ENCODE results near the gene RNF220. TPM values are rescaled to one million over a fixed set of nuclear protein-coding genes. Genes with fewer than 3 reads are reported as not detected.

Gene RNF220
- total and polyA plus RNA-seq, 2 of the 13 experiments (the other 11 are each of a cell fraction or from before 2014, with no cell fraction given): 48.2 to 72.1 TPM

DNA sequence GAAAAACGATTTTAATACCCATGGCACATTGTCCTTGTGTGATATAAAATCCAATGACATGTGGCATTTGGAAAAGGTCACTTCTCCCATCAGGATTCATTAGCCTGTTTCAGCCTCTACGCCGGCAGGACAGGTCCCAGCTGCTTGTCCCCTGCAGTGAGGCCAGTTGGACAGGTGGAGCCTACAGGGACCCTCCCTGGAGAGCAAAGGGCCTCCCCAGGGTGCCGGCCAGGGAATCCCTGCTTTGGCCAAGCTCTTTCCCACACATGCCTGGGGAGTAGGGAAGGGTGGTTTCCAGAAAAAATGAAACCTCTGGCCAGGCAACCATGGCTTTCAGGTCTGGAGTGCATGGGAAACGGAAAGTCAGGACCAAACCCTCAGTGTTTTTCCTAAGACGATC, 176.2 kb downstream of the RNF220 start (continued):
- TF ChIP-seq, protein P1, sequence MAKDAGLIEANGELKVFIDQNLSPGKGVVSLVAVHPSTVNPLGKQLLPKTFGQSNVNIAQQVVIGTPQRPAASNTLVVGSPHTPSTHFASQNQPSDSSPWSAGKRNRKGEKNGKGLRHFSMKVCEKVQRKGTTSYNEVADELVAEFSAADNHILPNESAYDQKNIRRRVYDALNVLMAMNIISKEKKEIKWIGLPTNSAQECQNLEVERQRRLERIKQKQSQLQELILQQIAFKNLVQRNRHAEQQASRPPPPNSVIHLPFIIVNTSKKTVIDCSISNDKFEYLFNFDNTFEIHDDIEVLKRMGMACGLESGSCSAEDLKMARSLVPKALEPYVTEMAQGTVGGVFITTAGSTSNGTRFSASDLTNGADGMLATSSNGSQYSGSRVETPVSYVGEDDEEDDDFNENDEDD (CRISPR knock-in tag; IDR thresholded peaks at IDR 0.05; ENCODE audit: borderline replicate concordance): no peak
- TF ChIP-seq MIER2 (CRISPR knock-in tag; IDR thresholded peaks at IDR 0.05): no peak

DNA sequence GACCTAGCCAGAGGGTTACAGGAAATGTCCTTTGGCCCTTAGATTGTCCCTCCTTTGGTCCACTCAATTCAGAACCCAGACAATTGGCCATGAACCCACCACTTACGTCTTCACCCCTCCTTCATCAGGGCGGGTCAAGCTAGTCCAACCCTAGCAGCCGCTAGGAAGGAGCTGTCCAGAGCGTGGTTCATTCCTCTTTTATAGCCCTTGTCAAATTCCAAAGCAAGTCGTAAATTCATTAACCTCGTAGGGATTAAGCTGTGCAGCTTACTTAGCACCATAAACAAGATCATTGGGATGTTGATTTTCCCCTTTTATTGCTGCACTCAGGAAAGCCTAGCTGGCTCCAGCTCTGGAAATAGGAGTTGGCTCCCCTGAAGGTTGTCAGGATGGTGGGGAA, 179.1 kb downstream of the RNF220 start:
- intact Hi-C loops (cut with micrococcal nuclease; ENCODE audit: unreplicated experiment) (no loop called here), in situ Hi-C loops (cut with HindIII; ENCODE audit: extremely low pct_ligation_motif_present, low pct_unique_long_range_greater_than_20kb) (loop anchor here (25.0 kb wide), 1 partner anchor 372 kb away; the partner anchor contains the start of gene DMAP1)
- Histone ChIP-seq H3K4me1 (ENCODE audit: insufficient read depth, low read length) (peaks cover 17% of the 10 kb centered on the region), H3K27ac (ENCODE audit: extremely low read length, insufficient read depth, low read length) (no peak overlapping the region), H3K79me2 (ENCODE audit: insufficient read depth, low read length) (no peaks in the 10 kb centered on the region), H3K27me3 (ENCODE audit: control insufficient read depth in 1 of 2, insufficient read depth in 2 of 2, low read length in 2 of 2) (peaks cover 0 to 9% of the 10 kb centered on the region in 2 experiments; a peak in 2 of 5 replicates), H3K9ac (ENCODE audit: insufficient read depth, low read depth, low read length) (no peak overlapping the region), H3K4me3 (replicated peaks in 1 of 3; ENCODE audit: insufficient read depth in 1 of 3, low read depth in 2 of 3, low read length in 3 of 3) (no peak overlapping the region), H3K4me2 (ENCODE audit: low read depth, low read length) (no peak overlapping the region), H4K20me1 (ENCODE audit: insufficient read depth, low read length) (peaks cover 3% of the 10 kb centered on the region; the same call in 1 of the 2 replicates), H3K9me3 (ENCODE audit: low read length) (no peaks in the 10 kb centered on the region), H3K36me3 (replicated peaks in 1 of 2; ENCODE audit: control insufficient read depth in 1 of 2, insufficient read depth in 2 of 2, low read length in 2 of 2) (no peaks in the 10 kb centered on the region), H2AFZ (ENCODE audit: low read length) (no peak overlapping the region)
- CTCF ChIA-PET (ENCODE audit: low intra/inter-chr PET ratio, low total read pairs): no interaction called here
- POLR2A ChIA-PET: no interaction called here
- ATAC-seq: no peak
- no TSS peak for BruUV-seq (replicated peaks)
- no peak for FAIRE-seq
- WGBS (ENCODE audit: low lambda C conversion rate): 78% methylated on average over 6 of the region's 6 CpGs
- no peak for DNase-seq (ENCODE audit: low spot score)
- TF ChIP-seq ATF1 (CRISPR knock-in tag; IDR thresholded peaks at IDR 0.05) (no peak), ONECUT2 (CRISPR knock-in tag; IDR thresholded peaks at IDR 0.05) (no peak), MLLT10 (CRISPR knock-in tag; IDR thresholded peaks at IDR 0.05) (no peak), RBM22 (optimal IDR thresholded peaks at IDR 0.05; ENCODE audit: low read length) (no peak), AGO1 (IDR thresholded peaks at IDR 0.05; ENCODE audit: low read depth, low read length, poor library complexity, severe bottlenecking) (no peak), ZZZ3 (CRISPR knock-in tag; IDR thresholded peaks at IDR 0.05; ENCODE audit: borderline replicate concordance) (no peak), ISL2 (CRISPR knock-in tag; IDR thresholded peaks at IDR 0.05) (no peak), SAP130 (CRISPR knock-in tag; IDR thresholded peaks at IDR 0.05; ENCODE audit: low read depth) (no peak), ZNF207 (IDR thresholded peaks at IDR 0.05; ENCODE audit: borderline replicate concordance) (no peak), ZNF430 (CRISPR knock-in tag; IDR thresholded peaks at IDR 0.05) (no peak), HES4 (CRISPR knock-in tag; IDR thresholded peaks at IDR 0.05; ENCODE audit: borderline replicate concordance) (no peak), HNF4G (IDR thresholded peaks at IDR 0.05; ENCODE audit: borderline replicate concordance, low read depth, low read length) (no peak), HNF4G (CRISPR knock-in tag; IDR thresholded peaks at IDR 0.05; ENCODE audit: borderline replicate concordance, low read depth) (no peak)
- TF ChIP-seq, protein P2, sequence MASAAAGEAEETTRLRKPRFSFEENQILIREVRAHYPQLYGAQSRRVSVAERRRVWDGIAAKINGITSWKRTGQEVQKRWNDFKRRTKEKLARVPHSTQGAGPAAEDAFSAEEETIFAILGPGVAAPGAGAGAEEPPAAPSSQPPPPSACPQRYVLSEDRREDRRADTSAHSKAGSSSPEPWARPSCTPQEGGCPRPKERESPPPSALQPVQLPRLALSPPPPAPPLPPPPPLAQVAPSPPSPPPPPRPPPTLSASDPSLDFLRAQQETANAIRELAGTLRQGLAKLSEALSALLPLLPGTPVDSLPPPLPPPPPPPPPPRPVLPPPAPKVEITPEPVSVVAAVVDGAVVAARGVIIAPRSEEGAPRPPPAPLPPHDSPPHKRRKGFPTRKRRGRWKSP (CRISPR knock-in tag; IDR thresholded peaks at IDR 0.05): no peak
- TF ChIP-seq, protein P3, sequence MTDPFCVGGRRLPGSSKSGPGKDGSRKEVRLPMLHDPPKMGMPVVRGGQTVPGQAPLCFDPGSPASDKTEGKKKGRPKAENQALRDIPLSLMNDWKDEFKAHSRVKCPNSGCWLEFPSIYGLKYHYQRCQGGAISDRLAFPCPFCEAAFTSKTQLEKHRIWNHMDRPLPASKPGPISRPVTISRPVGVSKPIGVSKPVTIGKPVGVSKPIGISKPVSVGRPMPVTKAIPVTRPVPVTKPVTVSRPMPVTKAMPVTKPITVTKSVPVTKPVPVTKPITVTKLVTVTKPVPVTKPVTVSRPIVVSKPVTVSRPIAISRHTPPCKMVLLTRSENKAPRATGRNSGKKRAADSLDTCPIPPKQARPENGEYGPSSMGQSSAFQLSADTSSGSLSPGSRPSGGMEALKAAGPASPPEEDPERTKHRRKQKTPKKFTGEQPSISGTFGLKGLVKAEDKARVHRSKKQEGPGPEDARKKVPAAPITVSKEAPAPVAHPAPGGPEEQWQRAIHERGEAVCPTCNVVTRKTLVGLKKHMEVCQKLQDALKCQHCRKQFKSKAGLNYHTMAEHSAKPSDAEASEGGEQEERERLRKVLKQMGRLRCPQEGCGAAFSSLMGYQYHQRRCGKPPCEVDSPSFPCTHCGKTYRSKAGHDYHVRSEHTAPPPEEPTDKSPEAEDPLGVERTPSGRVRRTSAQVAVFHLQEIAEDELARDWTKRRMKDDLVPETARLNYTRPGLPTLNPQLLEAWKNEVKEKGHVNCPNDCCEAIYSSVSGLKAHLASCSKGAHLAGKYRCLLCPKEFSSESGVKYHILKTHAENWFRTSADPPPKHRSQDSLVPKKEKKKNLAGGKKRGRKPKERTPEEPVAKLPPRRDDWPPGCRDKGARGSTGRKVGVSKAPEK (CRISPR knock-in tag; IDR thresholded peaks at IDR 0.05; ENCODE audit: borderline replicate concordance): no peak
